ENCODE measurements around the gene GFOD2. TPM values are rescaled to one million over a fixed set of nuclear protein-coding genes. Genes with fewer than 3 reads are reported as not detected.
A peak's percentile ranks its signal among the peaks of the same experiment; 100 is the strongest.

GFOD2 gene
- total and polyA plus RNA-seq, 2 of the 13 experiments (the other 11 are each of a cell fraction or from before 2014, with no cell fraction given), result 11.1 to 17.2 TPM

GRCh38 chr16:67666032-67666551 lies 53.0 kb downstream of the GFOD2 start (continued):
- TF ChIP-seq POGK (CRISPR knock-in tag; conservative IDR thresholded peaks at IDR 0.05), result peak; percentile 73
- TF ChIP-seq ELK4 (CRISPR knock-in tag; IDR thresholded peaks at IDR 0.05; ENCODE audit: borderline replicate concordance), result no peak
- TF ChIP-seq ATF4 (CRISPR knock-in tag; IDR thresholded peaks at IDR 0.05), result no peak
- no peak for TF ChIP-seq ATF7 (IDR thresholded peaks at IDR 0.05)
- no peak for TF ChIP-seq ATF7 (CRISPR knock-in tag; IDR thresholded peaks at IDR 0.05)
- no peak for TF ChIP-seq ATRX (CRISPR knock-in tag; IDR thresholded peaks at IDR 0.05; ENCODE audit: borderline replicate concordance)
- no peak for TF ChIP-seq SMAD9 (CRISPR knock-in tag; IDR thresholded peaks at IDR 0.05)
- TF ChIP-seq GABPA (IDR thresholded peaks at IDR 0.05; ENCODE audit: low read depth, low read length), result no peak
- TF ChIP-seq GABPA (CRISPR knock-in tag; IDR thresholded peaks at IDR 0.05; ENCODE audit: low read depth), result peak; percentile 53
- TF ChIP-seq ZNF12 (CRISPR knock-in tag; IDR thresholded peaks at IDR 0.05), result no peak
- 0 out of 2 replicates have a peak, but pooled peaks have one; percentile 65 for TF ChIP-seq ZNF768 (CRISPR knock-in tag; IDR thresholded peaks at IDR 0.05)
- TF ChIP-seq KDM5A (IDR thresholded peaks at IDR 0.05; ENCODE audit: borderline replicate concordance, low read length), result no peak
- no peak for TF ChIP-seq JARID2 (CRISPR knock-in tag; IDR thresholded peaks at IDR 0.05; ENCODE audit: insufficient replicate concordance)
- 0 out of 2 replicates have a peak, but pooled peaks have one; percentile 18 for TF ChIP-seq ZNF276 (CRISPR knock-in tag; IDR thresholded peaks at IDR 0.05; ENCODE audit: low read depth)
- TF ChIP-seq ZNF746 (CRISPR knock-in tag; IDR thresholded peaks at IDR 0.05), result no peak
- TF ChIP-seq ZNF597 (CRISPR knock-in tag; IDR thresholded peaks at IDR 0.05), result no peak
- no peak for TF ChIP-seq CHD2 (IDR thresholded peaks at IDR 0.05; ENCODE audit: low read depth, low read length)
- no peak for TF ChIP-seq SIN3B (IDR thresholded peaks at IDR 0.05; ENCODE audit: low read length)
- TF ChIP-seq ZFP36L1 (CRISPR knock-in tag; IDR thresholded peaks at IDR 0.05), result 0 out of 2 replicates have a peak, but pooled peaks have one; percentile 25
